Measurements from ENCODE around the gene RAB11FIP3.
A peak's percentile ranks its signal among the peaks of the same experiment; 100 is the strongest.
"Not testable (repeated sequence)": the region's sequence is repeated elsewhere in the genome, so short reads cannot be mapped to it uniquely, and the experiment has no call there.

Gene RAB11FIP3

GRCh38 chr16:468068-468821 lies 42.8 kb downstream of the RAB11FIP3 start:
- DNase-seq = no peak

- DNase-seq = not testable (repeated sequence)
These were observed 44.0 kb downstream of the RAB11FIP3 start for GRCh38 chr16:469459-469858.

- DNase-seq = no peak
These were observed 45.0 kb downstream of the RAB11FIP3 start for GRCh38 chr16:470418-470817.

GRCh38 chr16:471353-472198 lies 46.1 kb downstream of the RAB11FIP3 start:
- DNase-seq = no peak

DNA sequence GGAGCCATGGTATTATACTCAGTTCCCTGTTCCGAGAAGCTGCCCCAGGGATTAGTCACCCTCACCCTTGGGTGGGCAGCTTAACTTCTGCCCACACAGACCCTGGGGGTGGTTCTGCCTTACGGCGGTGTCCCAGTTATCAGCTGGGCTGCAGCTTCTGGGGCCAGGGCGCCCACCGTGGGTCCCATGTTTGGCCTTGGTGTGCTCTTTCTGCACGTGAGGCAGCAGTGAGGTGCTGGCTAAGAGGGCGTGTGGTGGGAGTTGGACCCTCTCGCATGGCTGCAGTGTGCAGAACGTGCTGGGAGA lies 46.7 kb downstream of the RAB11FIP3 start:
- no peak for DNase-seq

DNA sequence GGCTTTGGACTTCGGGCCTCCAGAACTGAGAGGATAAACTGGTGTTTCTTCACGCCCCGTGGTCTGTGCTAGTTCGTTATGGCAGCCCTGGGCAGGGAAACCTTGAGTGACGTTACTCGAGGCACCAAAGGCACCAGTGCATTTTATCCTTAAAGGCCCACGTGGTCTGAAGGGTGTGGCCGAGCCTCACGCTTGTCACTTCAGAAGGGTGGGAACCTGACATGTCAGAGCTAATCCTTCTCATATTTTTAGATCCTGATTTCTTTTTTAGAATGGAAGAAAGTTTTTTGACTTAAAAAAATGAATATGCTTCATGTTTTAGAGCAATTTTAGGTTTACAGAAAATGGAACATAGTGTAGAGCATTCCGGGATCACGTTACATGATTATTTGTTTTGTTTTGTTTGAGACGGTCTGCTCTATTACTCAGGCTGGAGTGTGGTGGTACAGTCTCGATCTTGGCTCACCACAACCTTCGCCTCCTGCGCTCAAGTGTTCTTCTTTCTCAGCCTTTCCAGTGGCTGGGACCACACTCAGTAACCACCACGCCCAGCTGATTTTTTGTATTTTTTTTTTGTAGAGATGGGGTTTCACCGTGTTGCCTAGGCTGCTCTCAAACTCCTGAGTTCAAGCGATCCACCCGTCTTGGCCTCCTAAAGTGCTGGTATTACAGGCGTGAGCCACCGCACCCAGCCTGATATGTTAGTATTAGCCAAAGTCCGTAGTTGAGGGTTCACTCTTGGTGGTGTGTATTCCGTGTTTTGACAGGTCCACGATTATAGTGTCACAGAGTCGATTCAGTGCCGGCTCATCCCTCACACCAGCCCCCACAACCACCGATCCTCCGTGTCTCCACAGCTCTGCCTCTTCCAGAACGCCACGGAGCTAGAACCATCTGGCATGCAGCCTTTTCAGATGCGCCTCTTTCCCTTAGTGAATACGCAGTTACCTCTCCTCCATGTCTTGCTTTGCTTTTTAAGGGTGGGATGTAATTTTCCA lies 47.9 kb downstream of the RAB11FIP3 start:
- DNase-seq = no peak

DNA sequence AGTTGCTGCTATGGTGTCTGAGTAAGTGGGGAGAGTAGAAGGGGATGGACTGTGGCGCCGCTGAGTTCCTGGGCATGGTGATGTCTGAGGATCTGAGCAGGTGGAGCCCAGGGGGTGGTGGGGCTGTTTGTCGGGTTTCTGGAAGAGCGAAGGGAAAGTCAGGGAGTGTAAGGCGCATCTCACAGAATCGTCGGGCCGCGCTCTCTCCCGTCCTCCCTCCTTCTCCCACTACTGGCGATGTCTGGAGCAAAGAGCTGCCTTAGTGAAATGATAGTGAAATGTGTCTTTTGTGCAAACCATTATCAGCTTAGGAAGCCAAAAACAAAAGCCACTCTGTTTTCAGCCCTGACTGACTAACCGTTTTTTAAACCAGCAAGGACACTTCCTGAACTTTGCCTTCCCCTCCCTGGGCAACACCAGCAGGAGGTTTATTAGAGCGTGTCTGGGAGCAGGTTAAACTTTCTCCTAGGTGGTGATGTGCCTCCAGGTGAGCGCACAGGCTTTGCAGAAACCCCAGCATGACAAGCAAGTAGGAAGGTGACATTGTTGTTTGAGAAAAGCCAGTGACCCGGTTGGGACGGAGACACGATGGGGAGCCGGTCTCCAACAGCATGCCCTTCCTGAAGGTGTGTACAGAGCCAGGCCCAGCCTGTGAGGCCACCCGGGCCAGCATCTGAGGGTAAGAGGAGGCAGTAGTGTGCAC lies 49.1 kb downstream of the RAB11FIP3 start:
- no peak for DNase-seq

GRCh38 chr16:476039-476438 lies 50.6 kb downstream of the RAB11FIP3 start:
- no peak for DNase-seq

DNA sequence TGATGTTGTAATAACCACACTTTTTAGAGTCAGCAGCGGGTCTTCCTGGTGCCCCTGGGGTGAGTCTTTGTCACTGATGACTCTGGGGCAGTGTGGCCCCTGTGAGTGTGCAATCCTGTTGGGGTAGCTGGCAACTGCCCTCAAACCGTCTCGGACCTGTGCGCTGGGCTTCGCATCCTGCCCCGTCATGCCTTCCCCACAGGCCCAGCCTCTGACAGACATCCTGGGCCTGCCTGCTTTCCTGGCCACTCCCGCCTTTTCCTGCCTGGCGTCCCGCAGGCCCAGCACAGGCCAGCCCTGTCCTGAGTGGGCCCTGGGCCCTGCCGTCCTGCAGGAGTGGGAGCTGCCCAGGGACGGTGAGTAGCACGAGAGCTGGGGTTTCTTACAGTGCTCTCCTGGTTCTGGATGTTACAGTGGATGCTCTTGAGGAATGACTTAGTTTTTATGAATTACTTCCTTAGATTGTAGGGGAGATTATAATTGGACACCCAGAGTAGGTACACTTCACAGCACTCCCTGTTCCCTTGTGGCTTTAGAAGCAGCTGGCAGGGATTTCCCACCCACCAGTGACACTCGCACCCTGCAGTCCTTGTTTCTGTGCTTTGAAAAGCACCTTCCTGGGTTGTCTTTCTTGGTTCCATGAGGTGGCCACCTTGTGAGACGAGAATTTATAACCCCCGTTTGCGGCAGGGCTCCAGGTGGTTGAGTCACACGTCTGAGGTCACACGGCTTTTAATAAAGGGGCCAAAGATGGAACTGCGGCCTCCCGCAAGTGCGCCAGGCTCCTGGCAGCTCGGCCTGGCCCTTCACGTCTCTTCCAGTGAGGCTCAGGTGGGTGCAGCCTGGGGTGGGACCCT lies 52.1 kb downstream of the RAB11FIP3 start:
- DNase-seq = no peak

GRCh38 chr16:478287-478686 lies 52.8 kb downstream of the RAB11FIP3 start:
- DNase-seq = not testable (repeated sequence)

- no peak for DNase-seq
These were observed 57.2 kb downstream of the RAB11FIP3 start for GRCh38 chr16:482468-483185.

DNA sequence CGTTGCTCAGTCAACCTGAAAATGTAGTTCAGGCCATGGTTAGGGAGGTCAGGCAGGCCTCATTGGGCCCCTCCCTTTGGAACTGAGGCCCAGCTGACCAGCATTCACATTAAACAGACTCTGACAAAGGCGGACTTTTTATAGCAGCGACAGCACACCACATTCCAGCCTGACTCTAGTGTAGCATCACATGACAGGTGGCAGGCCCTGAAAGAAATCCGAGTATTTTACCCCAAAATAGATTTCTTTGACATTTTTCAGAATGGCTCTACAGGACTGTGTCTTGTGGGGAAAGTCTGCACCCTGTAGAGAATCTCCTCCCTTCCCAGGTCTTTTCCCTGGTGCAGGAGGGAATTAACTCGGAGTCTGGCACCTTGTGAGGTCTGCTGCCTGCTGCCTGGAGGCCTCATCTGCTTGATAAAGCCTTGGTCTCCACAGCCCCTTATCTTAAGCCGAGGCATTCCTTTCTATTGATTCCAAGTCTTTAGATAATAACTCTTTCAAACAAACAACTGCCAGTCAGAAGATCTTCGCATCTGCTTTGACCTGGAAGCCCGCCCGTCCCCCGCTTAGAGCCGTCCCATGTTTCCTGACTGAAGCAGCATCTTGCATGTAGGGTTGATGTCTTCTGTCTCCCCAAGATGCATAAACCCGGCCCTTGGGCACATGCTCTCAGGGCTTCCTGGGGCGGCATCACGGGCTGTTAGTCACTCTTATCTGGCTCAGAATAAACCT lies 58.1 kb downstream of the RAB11FIP3 start:
- no peak for DNase-seq

DNA sequence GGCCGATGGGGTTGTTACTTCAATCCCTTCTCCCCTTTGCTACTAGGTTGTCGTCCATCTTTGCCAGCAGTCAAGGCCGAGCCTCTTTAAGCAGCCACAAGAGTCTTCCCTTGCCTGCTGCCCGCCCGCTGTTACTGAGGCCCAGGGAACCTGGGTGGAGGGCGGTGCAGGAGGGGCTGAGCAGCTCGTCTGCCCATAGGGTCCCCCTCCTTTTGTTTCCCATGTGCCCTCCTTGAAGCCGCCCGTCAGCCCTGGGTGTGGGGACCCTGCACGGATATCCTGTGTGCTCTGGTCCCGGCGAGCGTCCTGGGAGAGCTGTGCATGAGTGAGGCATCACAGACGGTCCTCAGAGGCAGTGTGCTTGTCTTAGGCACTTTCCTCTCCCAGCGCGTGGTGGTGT lies 64.2 kb downstream of the RAB11FIP3 start:
- no peak for DNase-seq

DNA sequence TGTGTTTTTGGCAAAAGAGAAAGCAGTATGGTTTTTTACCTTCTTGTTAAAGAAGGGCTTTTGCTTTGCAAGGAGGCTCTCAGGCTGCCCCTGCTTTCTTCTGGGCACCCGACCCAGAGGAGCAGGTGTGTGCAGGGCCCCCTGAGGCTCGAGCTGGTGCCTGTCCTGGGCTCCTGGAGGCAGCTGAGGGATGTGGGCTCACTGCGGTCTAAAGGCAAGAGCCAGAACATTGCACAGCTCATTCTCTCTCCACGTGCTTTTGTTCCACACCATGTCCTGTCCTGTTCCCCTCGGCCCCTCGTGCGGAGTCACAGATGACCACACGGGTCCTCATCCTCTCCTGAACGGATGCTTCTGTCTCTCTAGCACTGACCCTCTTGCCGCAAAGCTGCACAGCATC lies 65.3 kb downstream of the RAB11FIP3 start:
- no peak for DNase-seq

DNA sequence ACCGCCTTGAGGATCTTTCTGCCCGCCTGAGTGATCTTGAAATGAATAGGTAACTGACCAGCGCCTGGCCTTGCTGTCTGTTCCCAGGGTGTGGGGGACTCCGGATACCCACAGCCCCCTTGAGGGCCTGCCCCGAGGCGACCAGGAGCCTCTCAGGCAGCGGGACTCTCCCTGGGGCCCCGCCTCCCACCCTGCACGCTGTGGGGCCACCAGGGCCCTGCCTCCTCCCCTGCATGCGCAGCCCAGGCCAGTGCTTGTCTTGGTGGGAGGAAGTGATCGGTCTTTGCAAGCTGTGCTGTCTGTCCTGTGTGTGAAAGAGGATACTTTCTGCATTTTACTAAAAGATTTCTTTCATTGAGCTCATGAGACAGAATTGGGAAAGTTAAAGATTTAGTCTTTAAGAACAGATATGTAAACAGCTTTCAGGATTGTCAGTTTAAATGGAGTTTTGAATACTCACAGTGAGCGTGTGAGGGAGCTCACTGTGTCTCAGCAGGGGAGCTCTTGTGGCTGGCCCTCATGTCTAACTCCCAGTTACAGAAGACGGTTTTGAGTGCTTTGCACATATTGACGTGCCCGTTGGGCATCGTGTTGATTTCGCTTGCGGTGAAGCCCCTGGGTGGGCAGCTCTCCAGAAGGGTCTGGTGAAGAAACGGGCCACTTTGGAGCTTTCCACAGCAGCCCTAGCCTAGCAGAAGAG lies 65.9 kb downstream of the RAB11FIP3 start:
- no peak for DNase-seq

GRCh38 chr16:492211-492875 lies 66.9 kb downstream of the RAB11FIP3 start:
- no peak for DNase-seq

GRCh38 chr16:494676-495075 lies 69.2 kb downstream of the RAB11FIP3 start:
- not testable (repeated sequence) for DNase-seq

DNA sequence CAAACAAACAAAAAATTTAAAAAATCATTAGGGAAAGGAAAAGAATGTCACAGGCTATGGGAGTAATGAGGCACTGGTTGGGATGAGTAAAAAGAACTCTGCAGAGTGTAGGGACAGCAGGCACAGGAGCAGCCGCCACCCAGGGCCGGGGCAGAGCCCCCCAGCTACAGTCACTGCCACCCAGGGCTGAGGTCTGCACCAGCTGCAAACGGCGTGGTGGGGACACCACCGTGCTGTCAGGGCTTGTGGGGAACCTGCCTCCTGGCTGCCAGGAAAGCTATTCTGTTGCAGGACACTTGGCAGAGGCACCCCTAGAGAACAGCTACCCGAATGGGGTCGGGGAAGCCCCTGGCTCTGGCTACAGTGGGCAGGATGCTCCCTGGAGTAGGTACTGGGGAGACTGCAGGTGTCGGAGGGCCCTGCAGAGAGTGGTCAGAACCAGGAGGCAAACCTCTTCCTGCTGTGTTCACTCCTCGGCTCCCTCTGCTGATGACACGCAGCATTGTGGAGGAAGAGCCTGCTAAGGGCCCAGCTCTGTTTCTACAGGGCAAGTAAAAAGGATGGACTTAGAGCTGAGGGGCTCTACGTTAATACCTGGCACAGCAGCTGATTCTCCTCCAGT lies 69.8 kb downstream of the RAB11FIP3 start:
- DNase-seq = peak; percentile 32

Measured in activated CD4-positive, alpha-beta T cell treated with anti-CD3 and anti-CD28 coated beads, Interleukin-2, Interleukin-6, amounts not matched to agents 100 ng/mL and 50 ng/mL, durations not matched to agents 16 hours and 8 hours (primary cell).